ENCODE results near the gene NEIL1.
"Not testable (repeated sequence)": the region's sequence is repeated elsewhere in the genome, so short reads cannot be mapped to it uniquely, and the experiment has no call there.

NEIL1 gene

GRCh38 chr15:75321711-75322110, 25.1 kb upstream of the NEIL1 start:
- DNase-seq (ENCODE audit: low read depth) = no peak
- H3K4me3 ChIP-seq (ENCODE audit: low read depth, low read length) = no peak overlapping the region
- no peak for TF ChIP-seq MAX (IDR thresholded peaks at IDR 0.05; ENCODE audit: low read depth, low read length)

GRCh38 chr15:75325922-75326321, 20.9 kb upstream of the NEIL1 start:
- TF ChIP-seq MYC (IDR thresholded peaks at IDR 0.05; ENCODE audit: low read depth, low read length) (no peak), MAX (IDR thresholded peaks at IDR 0.05; ENCODE audit: low read depth, low read length) (no peak)
- DNase-seq (ENCODE audit: low read depth) = no peak
- H3K4me3 ChIP-seq (ENCODE audit: low read depth, low read length) = no peak overlapping the region

- no peak for DNase-seq (ENCODE audit: low read depth)
- H3K4me3 ChIP-seq (ENCODE audit: low read depth, low read length) = no peak overlapping the region
- TF ChIP-seq CTCF (IDR thresholded peaks at IDR 0.05; ENCODE audit: low read depth, low read length) (no peak), MAX (IDR thresholded peaks at IDR 0.05; ENCODE audit: low read depth, low read length) (no peak), POLR2A (IDR thresholded peaks at IDR 0.05; ENCODE audit: extremely low read depth, insufficient read length) (no peak), MYC (IDR thresholded peaks at IDR 0.05; ENCODE audit: low read depth, low read length) (no peak)
These were observed 19.8 kb upstream of the NEIL1 start for GRCh38 chr15:75327005-75327404.

GRCh38 chr15:75327491-75327890, 19.3 kb upstream of the NEIL1 start:
- H3K4me3 ChIP-seq (ENCODE audit: low read depth, low read length) = no peak overlapping the region
- no peak for TF ChIP-seq MYC (IDR thresholded peaks at IDR 0.05; ENCODE audit: low read depth, low read length)
- no peak for TF ChIP-seq MAX (IDR thresholded peaks at IDR 0.05; ENCODE audit: low read depth, low read length)
- TF ChIP-seq CTCF (IDR thresholded peaks at IDR 0.05; ENCODE audit: low read depth, low read length) = no peak
- no peak for TF ChIP-seq POLR2A (IDR thresholded peaks at IDR 0.05; ENCODE audit: extremely low read depth, insufficient read length)
- no peak for DNase-seq (ENCODE audit: low read depth)

- H3K4me3 ChIP-seq (ENCODE audit: low read depth, low read length) = no peak overlapping the region
- TF ChIP-seq POLR2A (IDR thresholded peaks at IDR 0.05; ENCODE audit: extremely low read depth, insufficient read length) (no peak), MAX (IDR thresholded peaks at IDR 0.05; ENCODE audit: low read depth, low read length) (no peak), CTCF (IDR thresholded peaks at IDR 0.05; ENCODE audit: low read depth, low read length) (peak; percentile 8), MYC (IDR thresholded peaks at IDR 0.05; ENCODE audit: low read depth, low read length) (no peak)
- DNase-seq (ENCODE audit: low read depth) = no peak
These were observed 18.1 kb upstream of the NEIL1 start for GRCh38 chr15:75328493-75329314.

- no peak for TF ChIP-seq CTCF (IDR thresholded peaks at IDR 0.05; ENCODE audit: low read depth, low read length)
- TF ChIP-seq MAX (IDR thresholded peaks at IDR 0.05; ENCODE audit: low read depth, low read length) = no peak
- no peak for TF ChIP-seq POLR2A (IDR thresholded peaks at IDR 0.05; ENCODE audit: extremely low read depth, insufficient read length)
- no peak for TF ChIP-seq MYC (IDR thresholded peaks at IDR 0.05; ENCODE audit: low read depth, low read length)
These were observed 17.3 kb upstream of the NEIL1 start for GRCh38 chr15:75329571-75329970.

GRCh38 chr15:75332093-75332492, 14.7 kb upstream of the NEIL1 start:
- not testable (repeated sequence) for H3K4me3 ChIP-seq (ENCODE audit: low read depth, low read length); DNase-seq (ENCODE audit: low read depth)

More at GRCh38 chr15:75329571-75329970, 17.3 kb upstream of the NEIL1 start:
- DNase-seq (ENCODE audit: low read depth) = no peak
- H3K4me3 ChIP-seq (ENCODE audit: low read depth, low read length) = no peak overlapping the region

- not testable (repeated sequence) for DNase-seq (ENCODE audit: low read depth)
These were observed 13.0 kb upstream of the NEIL1 start for GRCh38 chr15:75333654-75334419.

More at GRCh38 chr15:75333654-75334419, 13.0 kb upstream of the NEIL1 start:
- not testable (repeated sequence) for H3K4me3 ChIP-seq (ENCODE audit: low read depth, low read length)

All from NB4 (cell line).